Measurements from ENCODE around the gene TDG.

GRCh38 chr12:104002686-104003085 lies 37.0 kb downstream of the TDG start:
- TF ChIP-seq, protein P1, sequence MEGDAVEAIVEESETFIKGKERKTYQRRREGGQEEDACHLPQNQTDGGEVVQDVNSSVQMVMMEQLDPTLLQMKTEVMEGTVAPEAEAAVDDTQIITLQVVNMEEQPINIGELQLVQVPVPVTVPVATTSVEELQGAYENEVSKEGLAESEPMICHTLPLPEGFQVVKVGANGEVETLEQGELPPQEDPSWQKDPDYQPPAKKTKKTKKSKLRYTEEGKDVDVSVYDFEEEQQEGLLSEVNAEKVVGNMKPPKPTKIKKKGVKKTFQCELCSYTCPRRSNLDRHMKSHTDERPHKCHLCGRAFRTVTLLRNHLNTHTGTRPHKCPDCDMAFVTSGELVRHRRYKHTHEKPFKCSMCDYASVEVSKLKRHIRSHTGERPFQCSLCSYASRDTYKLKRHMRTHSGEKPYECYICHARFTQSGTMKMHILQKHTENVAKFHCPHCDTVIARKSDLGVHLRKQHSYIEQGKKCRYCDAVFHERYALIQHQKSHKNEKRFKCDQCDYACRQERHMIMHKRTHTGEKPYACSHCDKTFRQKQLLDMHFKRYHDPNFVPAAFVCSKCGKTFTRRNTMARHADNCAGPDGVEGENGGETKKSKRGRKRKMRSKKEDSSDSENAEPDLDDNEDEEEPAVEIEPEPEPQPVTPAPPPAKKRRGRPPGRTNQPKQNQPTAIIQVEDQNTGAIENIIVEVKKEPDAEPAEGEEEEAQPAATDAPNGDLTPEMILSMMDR (IDR thresholded peaks at IDR 0.05) = no peak
- TF ChIP-seq POLR2A (IDR thresholded peaks at IDR 0.05) = no peak

Data from esophagus squamous epithelium (tissue), 4 donors.